Stimulated activated naive CD8-positive, alpha-beta T cell treated with anti-CD3 and anti-CD28 coated beads, Interleukin-15, amount 100 ng/mL, for 72 hours (primary cell): ENCODE measurements around the gene WNT3.
"Not testable (repeated sequence)": the region's sequence is repeated elsewhere in the genome, so short reads cannot be mapped to it uniquely, and the experiment has no call there.

Experiments used
- ATAC-seq: fragments of 150-1000 bp; cut with Tn5 transposase; 2 replicates; pipeline ENCODE4 v1.10.0; 2021; ENCODE audit warnings: mild to moderate bottlenecking, moderate library complexity
- DNase-seq, 2 donors: peaks; one replicate each; pipeline ENCODE4 v3.0.0; 2021 to 2022
- H3K27ac Mint-ChIP-seq, 2 donors: one replicate each; pipeline ENCODE4 v1.8.0; 2022; ENCODE audit warnings: mild to moderate bottlenecking in 2 of 2, mixed read lengths in 2 of 2, moderate library complexity in 2 of 2
- H3K27me3 Mint-ChIP-seq: one replicate; pipeline ENCODE4 v1.8.0; 2022; ENCODE audit warnings: mixed read lengths
- H3K4me1 Mint-ChIP-seq: one replicate; pipeline ENCODE4 v1.8.0; 2022; ENCODE audit warnings: mild to moderate bottlenecking, mixed read lengths
- H3K4me3 Mint-ChIP-seq, 2 donors: one replicate each; pipeline ENCODE4 v1.8.0; 2022; ENCODE audit warnings: mild to moderate bottlenecking in 2 of 2, mixed read lengths in 2 of 2, moderate library complexity in 1 of 2
- H3K9me3 Mint-ChIP-seq, 2 donors: one replicate each; pipeline ENCODE4 v1.8.0; 2022; ENCODE audit warnings: mixed read lengths in 2 of 2

The WNT3 gene

DNA sequence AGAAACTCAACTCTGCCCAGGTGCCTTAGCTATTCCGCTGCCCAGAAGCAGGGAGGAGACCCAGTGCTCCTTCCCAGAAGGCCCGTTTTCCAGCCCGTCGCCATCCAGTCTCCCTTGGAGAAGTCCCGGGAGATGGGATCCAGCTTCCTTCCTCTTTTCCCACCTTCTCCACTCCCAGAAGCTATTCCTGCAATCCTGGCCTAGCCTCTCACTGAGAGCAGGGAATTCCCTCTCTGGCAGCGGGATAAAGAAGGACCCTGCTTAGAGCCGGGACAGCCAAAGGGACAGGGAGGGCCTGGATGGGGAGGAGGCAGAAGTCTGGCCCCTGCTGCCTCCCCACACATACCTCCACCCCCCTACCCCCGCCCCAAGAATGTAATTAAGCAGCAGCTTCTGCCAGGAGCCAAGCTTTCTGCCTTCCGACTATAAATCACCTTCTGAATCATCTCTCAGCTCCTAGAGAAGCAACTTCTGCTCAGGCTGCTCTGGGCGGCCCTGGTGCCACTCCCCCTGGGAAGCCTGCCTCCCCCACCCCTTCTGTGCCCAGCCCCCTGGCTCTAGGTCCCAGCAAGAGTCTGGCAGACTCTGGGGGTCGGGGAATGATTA is 6.4 kb downstream of the WNT3 start:
- H3K27ac Mint-ChIP-seq: no peak overlapping the region
- DNase-seq: no peak
- no peak overlapping the region for H3K4me3 Mint-ChIP-seq
- no peaks in the 10 kb centered on the region for H3K9me3 Mint-ChIP-seq
- no peak for ATAC-seq
- peaks cover 71% of the 10 kb centered on the region for H3K27me3 Mint-ChIP-seq
- peaks cover 5% of the 10 kb centered on the region for H3K4me1 Mint-ChIP-seq

GRCh38 chr17:46810837-46811236 is 7.7 kb downstream of the WNT3 start:
- H3K27ac Mint-ChIP-seq: no peak overlapping the region
- H3K27me3 Mint-ChIP-seq: peaks cover 59% of the 10 kb centered on the region
- no peaks in the 10 kb centered on the region for H3K4me1 Mint-ChIP-seq
- H3K4me3 Mint-ChIP-seq: no peak overlapping the region
- DNase-seq (no peak), ATAC-seq (no peak)
- H3K9me3 Mint-ChIP-seq: no peaks in the 10 kb centered on the region

GRCh38 chr17:46809110-46809571 is 9.4 kb downstream of the WNT3 start:
- DNase-seq: no peak
- H3K4me1 Mint-ChIP-seq: no peaks in the 10 kb centered on the region
- no peaks in the 10 kb centered on the region for H3K9me3 Mint-ChIP-seq
- no peak for ATAC-seq
- no peak overlapping the region for H3K27ac Mint-ChIP-seq
- H3K27me3 Mint-ChIP-seq: peaks cover 42% of the 10 kb centered on the region
- H3K4me3 Mint-ChIP-seq: no peak overlapping the region

GRCh38 chr17:46805771-46806170 is 12.7 kb downstream of the WNT3 start:
- peaks cover 0 to 2% of the 10 kb centered on the region in 2 donors for H3K9me3 Mint-ChIP-seq
- H3K27ac Mint-ChIP-seq: no peak overlapping the region
- DNase-seq (no peak), ATAC-seq (no peak)
- peaks cover 12% of the 10 kb centered on the region for H3K27me3 Mint-ChIP-seq
- no peaks in the 10 kb centered on the region for H3K4me1 Mint-ChIP-seq
- no peak overlapping the region for H3K4me3 Mint-ChIP-seq

GRCh38 chr17:46803544-46803943 is 14.9 kb downstream of the WNT3 start:
- ATAC-seq (no peak), DNase-seq (no peak)
- Mint-ChIP-seq H3K4me1 (no peaks in the 10 kb centered on the region), H3K9me3 (peaks cover 0 to 7% of the 10 kb centered on the region in 2 donors), H3K27me3 (peaks cover 9% of the 10 kb centered on the region), H3K27ac (no peak overlapping the region), H3K4me3 (no peak overlapping the region)

DNA sequence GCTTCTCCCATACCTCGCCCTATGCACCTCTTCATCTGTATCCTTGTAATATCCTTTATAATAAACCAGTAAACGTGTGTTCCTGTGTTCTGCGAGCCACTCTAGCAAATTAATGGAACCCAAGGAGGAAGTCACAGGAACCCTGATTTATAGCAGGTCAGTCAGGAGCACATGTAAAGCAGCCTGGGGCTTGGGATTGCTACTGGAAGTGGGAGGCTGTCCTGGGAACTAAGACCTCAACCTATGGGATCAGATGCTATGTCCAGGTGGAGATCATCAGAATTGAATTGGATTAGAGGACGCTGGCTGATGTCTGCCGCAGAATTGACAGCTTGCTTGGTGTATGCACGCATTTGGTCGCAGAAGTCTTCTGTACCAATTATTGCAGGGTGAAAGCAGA is 15.7 kb downstream of the WNT3 start:
- ATAC-seq (no peak), DNase-seq (no peak)
- Mint-ChIP-seq H3K27ac (no peak overlapping the region), H3K4me3 (no peak overlapping the region), H3K27me3 (peaks cover 9% of the 10 kb centered on the region), H3K4me1 (no peaks in the 10 kb centered on the region), H3K9me3 (peaks cover 0 to 7% of the 10 kb centered on the region in 2 donors)

GRCh38 chr17:46800573-46800972 is 17.9 kb downstream of the WNT3 start:
- Mint-ChIP-seq H3K27ac (no peak overlapping the region), H3K27me3 (peaks cover 21% of the 10 kb centered on the region), H3K4me3 (no peak overlapping the region), H3K4me1 (no peaks in the 10 kb centered on the region), H3K9me3 (peaks cover 0 to 7% of the 10 kb centered on the region in 2 donors)
- DNase-seq (no peak), ATAC-seq (no peak)

DNA sequence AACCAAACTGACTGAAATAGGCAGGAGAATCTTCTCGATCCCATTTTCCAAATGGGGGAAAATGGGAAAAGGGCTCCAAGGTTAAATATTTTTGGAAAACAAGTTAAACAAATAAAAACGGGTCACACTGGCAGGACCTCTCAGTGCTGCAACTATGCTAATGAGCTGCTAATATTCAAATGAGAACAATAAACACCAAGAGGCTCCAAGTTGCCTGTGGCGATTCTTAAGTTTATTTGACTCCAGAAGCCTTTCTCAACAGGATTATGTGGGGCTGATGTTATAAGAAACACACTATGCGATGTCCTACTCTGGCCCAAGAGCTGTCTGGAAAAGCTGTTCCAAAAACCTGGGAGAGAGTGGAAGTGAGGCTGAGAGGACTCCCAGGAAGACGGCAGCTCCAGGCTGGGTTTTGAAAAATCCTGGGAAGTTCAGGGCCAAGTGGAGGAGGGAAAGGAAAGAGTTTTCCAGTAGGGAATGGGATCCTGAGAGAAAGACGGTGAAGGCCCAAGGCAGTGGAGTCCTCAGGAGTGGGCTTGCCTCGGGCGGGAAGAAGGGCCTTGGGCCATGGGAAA is 21.4 kb downstream of the WNT3 start:
- ATAC-seq (no peak), DNase-seq (no peak)
- H3K4me3 Mint-ChIP-seq: no peak overlapping the region
- H3K27me3 Mint-ChIP-seq: peaks cover 34% of the 10 kb centered on the region
- no peak overlapping the region for H3K27ac Mint-ChIP-seq
- H3K9me3 Mint-ChIP-seq: peaks cover 0 to 7% of the 10 kb centered on the region in 2 donors
- no peaks in the 10 kb centered on the region for H3K4me1 Mint-ChIP-seq

GRCh38 chr17:46796524-46796923 is 22.0 kb downstream of the WNT3 start:
- Mint-ChIP-seq H3K27ac (no peak overlapping the region), H3K9me3 (peaks cover 0 to 7% of the 10 kb centered on the region in 2 donors), H3K27me3 (peaks cover 37% of the 10 kb centered on the region), H3K4me1 (no peaks in the 10 kb centered on the region), H3K4me3 (no peak overlapping the region)
- ATAC-seq (no peak), DNase-seq (no peak)

DNA sequence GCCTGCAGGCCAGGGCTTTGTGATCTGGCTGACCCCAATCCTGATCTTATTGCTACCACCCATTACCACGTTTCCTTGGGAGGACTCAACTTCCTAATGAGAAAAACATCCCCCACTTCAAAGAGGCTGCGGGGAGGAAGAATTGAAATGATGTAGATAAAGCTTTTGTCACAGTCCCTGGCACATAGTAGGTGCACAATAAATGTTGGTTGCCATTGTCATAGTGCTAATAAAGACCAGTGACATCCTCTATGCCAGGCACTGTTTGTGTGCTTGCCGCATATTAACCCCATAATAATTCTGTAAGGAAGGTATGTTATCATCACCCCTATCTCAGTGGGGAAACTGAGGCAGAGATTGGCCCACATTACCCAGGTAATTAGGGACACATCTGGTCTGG is 22.4 kb downstream of the WNT3 start:
- Mint-ChIP-seq H3K27me3 (peaks cover 42% of the 10 kb centered on the region), H3K27ac (no peak overlapping the region), H3K4me1 (no peaks in the 10 kb centered on the region), H3K9me3 (peaks cover 0 to 7% of the 10 kb centered on the region in 2 donors), H3K4me3 (no peak overlapping the region)
- DNase-seq (no peak), ATAC-seq (no peak)

DNA sequence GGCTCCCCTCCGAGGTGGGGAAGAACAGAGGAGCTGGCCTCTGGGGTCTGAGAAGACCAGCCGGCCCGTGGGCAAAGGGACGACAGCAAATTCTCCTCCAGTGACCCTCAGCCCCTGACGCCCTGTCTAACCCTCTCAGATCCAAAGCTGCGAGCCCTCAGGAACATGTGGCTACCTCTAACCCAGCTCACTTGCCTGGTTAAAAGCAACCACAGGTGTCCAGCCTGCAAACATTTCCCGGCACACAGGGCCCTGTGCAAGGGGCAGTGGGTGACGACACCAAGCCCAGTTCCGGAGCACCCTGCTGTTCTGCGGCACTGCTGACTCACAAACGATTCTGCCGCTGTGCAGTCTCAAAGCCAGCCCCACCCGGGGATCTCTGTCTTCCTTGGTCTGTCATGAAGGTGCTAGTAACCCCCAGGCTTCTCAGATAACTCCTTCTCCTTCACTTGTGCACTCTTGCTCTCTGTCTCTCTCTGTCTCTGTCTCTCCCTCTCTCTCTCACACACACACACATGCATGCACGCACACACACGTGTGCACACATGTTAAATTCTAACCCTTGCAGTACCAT is 23.0 kb downstream of the WNT3 start:
- no peak for DNase-seq
- H3K9me3 Mint-ChIP-seq: peaks cover 0 to 2% of the 10 kb centered on the region in 2 donors
- no peak overlapping the region for H3K27ac Mint-ChIP-seq
- H3K4me3 Mint-ChIP-seq: no peak overlapping the region
- ATAC-seq: no peak
- no peaks in the 10 kb centered on the region for H3K4me1 Mint-ChIP-seq
- H3K27me3 Mint-ChIP-seq: peaks cover 42% of the 10 kb centered on the region

- DNase-seq: no peak
- H3K9me3 Mint-ChIP-seq: no peaks in the 10 kb centered on the region
- no peak overlapping the region for H3K27ac Mint-ChIP-seq
- no peak overlapping the region for H3K4me3 Mint-ChIP-seq
- H3K4me1 Mint-ChIP-seq: no peaks in the 10 kb centered on the region
- H3K27me3 Mint-ChIP-seq: peaks cover 47% of the 10 kb centered on the region
- no peak for ATAC-seq
Measured at GRCh38 chr17:46794318-46794717, 24.2 kb downstream of the WNT3 start.

- no peak for ATAC-seq
Measured at GRCh38 chr17:46793541-46793940, 25.0 kb downstream of the WNT3 start.

DNA sequence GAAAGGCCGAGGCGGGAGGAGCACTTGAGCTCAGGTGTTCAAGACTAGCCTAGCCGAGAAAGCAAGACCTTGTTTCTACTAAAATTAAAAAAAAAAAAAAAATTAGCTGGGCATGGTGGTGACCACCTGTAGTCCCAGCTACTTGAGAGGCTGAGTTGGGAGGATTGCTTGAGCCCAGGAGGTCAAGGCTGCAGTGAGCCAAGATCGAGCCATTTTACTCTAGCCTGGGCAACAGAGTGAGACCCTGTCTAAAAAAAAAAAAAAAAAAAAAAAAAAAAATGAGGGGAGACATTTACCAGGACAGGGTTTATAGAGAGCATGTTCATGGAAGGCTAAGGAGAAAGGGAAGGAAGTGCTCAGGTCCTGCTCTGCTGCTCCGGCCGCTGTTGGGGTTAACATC is 25.5 kb downstream of the WNT3 start:
- not testable (repeated sequence) for ATAC-seq, H3K9me3 Mint-ChIP-seq, DNase-seq, H3K4me3 Mint-ChIP-seq, H3K27ac Mint-ChIP-seq, H3K4me1 Mint-ChIP-seq
- H3K27me3 Mint-ChIP-seq: peaks cover 47% of the 10 kb centered on the region

More at GRCh38 chr17:46793541-46793940, 25.0 kb downstream of the WNT3 start:
- Mint-ChIP-seq H3K27ac (no peak overlapping the region), H3K27me3 (peaks cover 47% of the 10 kb centered on the region), H3K9me3 (no peaks in the 10 kb centered on the region), H3K4me1 (no peaks in the 10 kb centered on the region), H3K4me3 (no peak overlapping the region)
- no peak for DNase-seq

DNA sequence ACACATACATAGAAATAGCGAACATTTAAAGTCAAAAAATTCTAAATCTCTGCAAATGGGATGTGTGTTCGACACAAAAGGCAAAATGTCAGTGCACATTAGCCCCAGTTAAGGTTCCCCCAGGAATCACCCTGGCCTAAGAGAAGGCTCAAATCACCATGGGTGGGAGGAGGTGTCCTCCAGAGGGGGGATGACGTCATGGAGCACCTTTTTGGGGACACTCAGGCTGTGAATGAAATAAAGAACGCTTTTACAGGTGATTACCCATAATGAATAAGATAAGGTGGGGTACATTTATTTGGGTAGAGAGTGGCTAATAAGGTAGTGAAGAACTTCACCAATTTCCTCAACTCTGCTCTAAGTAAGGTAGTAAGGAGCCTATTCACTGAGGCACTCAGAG is 26.4 kb downstream of the WNT3 start:
- H3K27ac Mint-ChIP-seq: no peak overlapping the region
- H3K4me3 Mint-ChIP-seq: no peak overlapping the region
- DNase-seq: no peak
- H3K27me3 Mint-ChIP-seq: peaks cover 44% of the 10 kb centered on the region
- no peak for ATAC-seq
- no peaks in the 10 kb centered on the region for H3K9me3 Mint-ChIP-seq
- no peaks in the 10 kb centered on the region for H3K4me1 Mint-ChIP-seq

DNA sequence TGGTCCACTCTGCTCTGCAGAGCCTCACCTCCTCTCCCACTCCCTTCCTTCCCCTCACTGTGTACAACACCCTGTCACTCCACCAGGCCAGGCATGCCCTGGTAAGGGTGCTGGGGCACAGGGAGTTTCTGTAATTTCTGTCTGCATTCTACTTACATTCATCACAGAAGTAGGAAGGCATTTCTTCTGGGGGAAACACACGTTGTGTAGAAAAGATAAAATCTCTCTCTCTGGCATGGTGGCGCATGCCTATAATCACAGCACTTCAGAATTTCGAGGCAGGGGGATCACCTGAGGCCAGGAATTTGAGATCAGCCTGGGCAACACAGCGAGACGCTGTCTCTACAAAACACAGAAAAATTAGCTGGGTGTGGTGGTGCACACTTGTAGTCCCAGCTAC is 27.0 kb downstream of the WNT3 start:
- H3K4me3 Mint-ChIP-seq: no peak overlapping the region
- no peak for DNase-seq
- no peak for ATAC-seq
- H3K4me1 Mint-ChIP-seq: no peaks in the 10 kb centered on the region
- no peak overlapping the region for H3K27ac Mint-ChIP-seq
- H3K27me3 Mint-ChIP-seq: peaks cover 38% of the 10 kb centered on the region
- H3K9me3 Mint-ChIP-seq: no peaks in the 10 kb centered on the region
